ENCODE results near the gene BLOC1S1. TPM values are rescaled to one million over a fixed set of nuclear protein-coding genes. Genes with fewer than 3 reads are reported as not detected.

Gene BLOC1S1
- total and polyA plus RNA-seq, 12 donors: 68.3 to 515 (median 105) TPM

DNA sequence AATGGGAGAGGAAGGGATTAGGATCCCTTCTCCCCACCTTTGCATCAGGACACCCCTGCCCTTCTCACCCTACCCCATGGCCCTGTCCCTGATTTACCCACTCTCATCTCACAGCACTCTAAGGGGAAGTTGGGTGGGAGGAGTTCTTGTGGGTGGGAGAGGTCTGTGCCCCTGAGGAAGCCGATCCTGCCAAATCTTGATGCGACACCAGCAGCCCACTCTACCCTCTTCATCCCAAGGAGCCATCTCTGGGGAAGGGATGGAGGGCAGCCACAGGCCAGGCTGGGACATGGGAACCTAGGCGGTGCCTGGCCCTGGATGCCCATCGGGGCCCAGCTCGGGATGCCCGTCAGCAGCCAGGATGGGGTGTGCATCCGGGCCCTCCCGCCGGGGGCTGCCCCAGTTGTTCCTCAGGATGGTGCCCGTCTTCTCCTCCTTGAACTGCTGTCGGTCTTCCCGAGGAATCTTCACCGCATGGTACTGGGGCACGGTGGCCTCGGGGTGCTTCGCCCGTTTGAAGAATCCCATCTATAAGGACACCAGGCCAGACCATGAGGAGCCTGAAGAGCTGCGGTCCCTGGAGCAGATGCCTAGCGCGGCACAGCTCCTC is 31.0 kb upstream of the BLOC1S1 start:
- H3K27ac ChIP-seq: no peak overlapping the region
- intact Hi-C loops (cut with DNase I): loop anchor here in 6 of 10 donors (5.0 kb wide), 3 partner anchors 37 to 52 kb away; partner anchors contain the start of genes RDH5 (in 5 of the 6) and CD63 (in 1 of the 6)
- no peak overlapping the region for H3K4me3 ChIP-seq
- peaks cover 0 to 17% (median 14%) of the 10 kb centered on the region in 9 donors for H3K4me1 ChIP-seq
- H3K9me3 ChIP-seq: no peaks in the 10 kb centered on the region
- 91 to 93% methylated on average over 20 of the region's 20 CpGs for WGBS, 2 donors
- no peak for ATAC-seq
- H3K27me3 ChIP-seq: no peaks in the 10 kb centered on the region
- peaks cover 0 to 51% (median 17%) of the 10 kb centered on the region in 9 donors for H3K36me3 ChIP-seq
- TF ChIP-seq CTCF (IDR thresholded peaks at IDR 0.05): no peak
- DNase-seq: no peak

DNA sequence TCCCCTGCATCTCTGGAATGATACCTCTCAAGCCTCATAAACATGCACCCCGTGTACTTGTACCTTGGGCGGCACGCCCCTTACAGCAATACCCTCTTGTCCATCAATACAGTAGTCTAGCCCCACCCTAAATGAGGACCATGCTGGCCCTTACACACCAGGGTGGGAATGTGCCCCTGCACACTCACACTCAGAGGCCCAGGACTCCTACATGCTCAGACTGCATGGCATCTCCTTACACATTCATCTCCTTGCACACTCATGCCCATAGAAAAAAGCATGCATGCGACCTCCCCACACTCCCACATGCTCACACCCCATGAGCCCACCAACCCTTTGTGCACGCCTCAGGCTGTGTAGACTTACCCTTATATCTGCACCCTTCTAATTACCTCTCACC is 30.2 kb upstream of the BLOC1S1 start:
- Histone ChIP-seq H3K36me3 (peaks cover 0 to 51% (median 17%) of the 10 kb centered on the region in 9 donors), H3K4me3 (no peak overlapping the region), H3K27me3 (no peaks in the 10 kb centered on the region), H3K27ac (no peak overlapping the region), H3K4me1 (peaks cover 0 to 17% (median 14%) of the 10 kb centered on the region in 9 donors), H3K9me3 (no peaks in the 10 kb centered on the region)
- intact Hi-C loops (cut with DNase I): no loop called here
- TF ChIP-seq CTCF (IDR thresholded peaks at IDR 0.05): no peak
- DNase-seq (no peak), ATAC-seq (no peak)
- 86 to 87% methylated on average over 5 of the region's 5 CpGs for WGBS, 2 donors

- intact Hi-C loops (cut with DNase I): no loop called here
- Histone ChIP-seq H3K9me3 (no peaks in the 10 kb centered on the region), H3K4me3 (no peak overlapping the region), H3K36me3 (peaks cover 0 to 57% (median 21%) of the 10 kb centered on the region in 9 donors), H3K27ac (no peak overlapping the region), H3K27me3 (no peaks in the 10 kb centered on the region), H3K4me1 (peaks cover 0 to 10% (median 8%) of the 10 kb centered on the region in 9 donors)
- no peak for TF ChIP-seq CTCF (IDR thresholded peaks at IDR 0.05)
- WGBS, 2 donors: 86 to 90% methylated on average over 9 of the region's 9 CpGs
- peak in 3 of 8 donors; percentile 4 to 16 (median 13) for ATAC-seq
- no peak for DNase-seq
Measured at GRCh38 chr12:55686366-55687010, 29.4 kb upstream of the BLOC1S1 start.

DNA sequence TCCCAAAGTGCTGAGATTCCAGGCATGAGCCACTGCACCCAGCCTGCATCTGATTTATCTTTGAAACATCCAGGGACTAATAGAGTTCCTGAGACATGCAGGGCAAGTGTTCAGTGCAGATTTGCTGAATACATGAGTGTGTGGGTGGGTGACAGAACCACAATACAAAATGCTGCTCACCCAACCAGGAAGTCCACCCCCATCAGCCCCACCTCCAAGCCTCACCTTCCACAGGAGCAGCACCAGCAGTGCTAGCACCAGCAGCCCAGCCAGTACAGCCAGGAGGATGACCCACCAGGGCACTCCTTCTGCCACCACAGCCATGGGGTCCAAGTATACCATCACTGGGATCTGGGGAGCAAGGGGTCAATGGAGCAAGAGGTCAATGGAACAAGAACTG is 28.1 kb upstream of the BLOC1S1 start:
- H3K9me3 ChIP-seq: no peaks in the 10 kb centered on the region
- H3K27ac ChIP-seq: no peak overlapping the region
- H3K4me1 ChIP-seq: no peaks in the 10 kb centered on the region
- ATAC-seq (no peak), DNase-seq (no peak)
- peaks cover 0 to 70% (median 30%) of the 10 kb centered on the region in 9 donors for H3K36me3 ChIP-seq
- no peak overlapping the region for H3K4me3 ChIP-seq
- no peaks in the 10 kb centered on the region for H3K27me3 ChIP-seq
- TF ChIP-seq CTCF (IDR thresholded peaks at IDR 0.05): no peak
- intact Hi-C loops (cut with DNase I): no loop called here
